MM.1S (cell line): Measurements from ENCODE around the gene MRPS27.

ENCODE experiments used
- DNase-seq: peaks from one replicate; pipeline ENCODE4 v3.0.0-alpha.2; 2015
- H2AFZ ChIP-seq: fragments of 300-600 bp; sonication (generic); 2 replicates; pipeline ENCODE4 v1.6.0; 2016; ENCODE audit warnings: antibody characterized with exemption, low read length
- H3F3A ChIP-seq: fragments of 300-600 bp; sonication (generic); 2 replicates; pipeline ENCODE4 v1.6.1; 2016; ENCODE audit warnings: mild to moderate bottlenecking, antibody characterized with exemption, low read length, moderate library complexity, mixed read lengths; ENCODE audit not compliant: insufficient read depth
- H3K27ac ChIP-seq: fragments of 300-600 bp; sonication (generic); 2 replicates; pipeline ENCODE4 v1.5.1; 2016; ENCODE audit warnings: mild to moderate bottlenecking, low read length
- H3K27me3 ChIP-seq: fragments of 300-600 bp; sonication (generic); replicated peaks from 2 replicates; pipeline ENCODE4 v1.6.0; 2016; ENCODE audit warnings: low read length; ENCODE audit not compliant: insufficient read depth
- H3K36me3 ChIP-seq: fragments of 300-600 bp; sonication (generic); replicated peaks from 2 replicates; pipeline ENCODE4 v1.6.1; 2016; ENCODE audit warnings: mild to moderate bottlenecking, low read length, mixed read lengths; ENCODE audit not compliant: insufficient read depth
- H3K4me1 ChIP-seq: fragments of 300-600 bp; sonication (generic); 2 replicates; pipeline ENCODE4 v1.6.1; 2016; ENCODE audit warnings: low read length, mixed read lengths
- H3K4me2 ChIP-seq: fragments of 300-600 bp; sonication (generic); 2 replicates; pipeline ENCODE4 v1.6.0; 2016; ENCODE audit warnings: low read depth, low read length
- H3K4me3 ChIP-seq: fragments of 300-600 bp; sonication (generic); 2 replicates; pipeline ENCODE4 v1.5.1; 2016; ENCODE audit warnings: low read length, mixed read lengths
- H3K79me2 ChIP-seq: fragments of 300-600 bp; sonication (generic); 2 replicates; pipeline ENCODE4 v1.6.1; 2016; ENCODE audit warnings: mixed run types, low read length, mixed read lengths
- H3K9ac ChIP-seq: fragments of 300-600 bp; sonication (generic); 2 replicates; pipeline ENCODE4 v1.6.1; 2016; ENCODE audit warnings: low read length, mixed read lengths
- H3K9me2 ChIP-seq: fragments of 300-600 bp; sonication (generic); replicated peaks from 2 replicates; pipeline ENCODE4 v1.6.1; 2016; ENCODE audit warnings: mild to moderate bottlenecking, low read length, mixed read lengths; ENCODE audit not compliant: insufficient read depth
- H3K9me3 ChIP-seq: fragments of 300-600 bp; sonication (generic); replicated peaks from 2 replicates; pipeline ENCODE4 v1.6.1; 2016; ENCODE audit warnings: mild to moderate bottlenecking, low read length, mixed read lengths; ENCODE audit not compliant: insufficient read depth
- H4K20me1 ChIP-seq: fragments of 300-600 bp; sonication (generic); 2 replicates; pipeline ENCODE4 v1.6.1; 2016; ENCODE audit warnings: mild to moderate bottlenecking, low read length, moderate library complexity, mixed read lengths; ENCODE audit not compliant: insufficient read depth
- CTCF ChIP-seq: fragments of 300-600 bp; sonication (generic); IDR thresholded peaks from 2 replicates; pipeline ENCODE4 v1.5.1; 2016; ENCODE audit warnings: antibody characterized with exemption, low read length, mixed read lengths
- EZH2 ChIP-seq: fragments of 300-600 bp; sonication (generic); optimal IDR thresholded peaks from 2 replicates; pipeline ENCODE3; 2017; ENCODE audit warnings: low read depth, mild to moderate bottlenecking, antibody characterized with exemption, low read length, mixed read lengths
- EZH2phosphoT487 ChIP-seq: fragments of 300-600 bp; sonication (generic); IDR thresholded peaks from 2 replicates; pipeline ENCODE4 v1.6.1; 2018; ENCODE audit warnings: antibody characterized with exemption, low read length

The MRPS27 gene

GRCh38 chr5:72313141-72313540 is 6.9 kb downstream of the MRPS27 start:
- H3F3A ChIP-seq, result peaks cover 6% of the 10 kb centered on the region
- H3K4me2 ChIP-seq, result no peak overlapping the region
- H3K4me1 ChIP-seq, result peaks cover 16% of the 10 kb centered on the region; the same call in 1 of the 2 replicates
- H3K79me2 ChIP-seq, result peaks cover 51% of the 10 kb centered on the region
- TF ChIP-seq EZH2 (no peak), CTCF (no peak), EZH2phosphoT487 (no peak)
- no peaks in the 10 kb centered on the region for H4K20me1 ChIP-seq
- no peak for DNase-seq
- H3K4me3 ChIP-seq, result no peak overlapping the region
- no peaks in the 10 kb centered on the region for H3K27me3 ChIP-seq
- no peak overlapping the region for H3K9ac ChIP-seq
- H3K9me2 ChIP-seq, result no peaks in the 10 kb centered on the region
- H3K36me3 ChIP-seq, result peaks cover 5% of the 10 kb centered on the region; the same call in 1 of the 2 replicates
- H3K9me3 ChIP-seq, result no peaks in the 10 kb centered on the region
- no peak overlapping the region for H3K27ac ChIP-seq
- H2AFZ ChIP-seq, result no peak overlapping the region

GRCh38 chr5:72308853-72309191 is 11.2 kb downstream of the MRPS27 start:
- Histone ChIP-seq H3K79me2 (peaks cover 49% of the 10 kb centered on the region), H3K27ac (peak overlapping the region; percentile 86; the same call in 1 of the 2 replicates), H3K4me3 (peak overlapping the region; percentile 9; the same call in 1 of the 2 replicates), H3K9me3 (no peaks in the 10 kb centered on the region), H4K20me1 (no peaks in the 10 kb centered on the region), H3K4me2 (peak overlapping the region; percentile 59), H3K9me2 (no peaks in the 10 kb centered on the region), H3K9ac (peak overlapping the region; percentile 24; the same call in 1 of the 2 replicates), H3K36me3 (peaks cover 5% of the 10 kb centered on the region; the same call in 1 of the 2 replicates), H3F3A (peaks cover 25% of the 10 kb centered on the region), H3K4me1 (peaks cover 28% of the 10 kb centered on the region), H2AFZ (0 out of 2 replicates have a peak overlapping the region, but pooled peaks have one; percentile 2), H3K27me3 (no peaks in the 10 kb centered on the region)
- DNase-seq, result peak; percentile 36
- TF ChIP-seq EZH2phosphoT487 (no peak), EZH2 (no peak), CTCF (no peak)

- Histone ChIP-seq H3K79me2 (peaks cover 50% of the 10 kb centered on the region), H3K27ac (peak overlapping the region; percentile 86), H3F3A (peaks cover 25% of the 10 kb centered on the region), H2AFZ (peak overlapping the region; percentile 65), H3K36me3 (peaks cover 5% of the 10 kb centered on the region; the same call in 1 of the 2 replicates), H3K4me2 (peak overlapping the region; percentile 65), H4K20me1 (no peaks in the 10 kb centered on the region), H3K4me3 (peak overlapping the region; percentile 85), H3K9ac (peak overlapping the region; percentile 81), H3K4me1 (peaks cover 28% of the 10 kb centered on the region), H3K9me2 (no peaks in the 10 kb centered on the region), H3K9me3 (no peaks in the 10 kb centered on the region), H3K27me3 (no peaks in the 10 kb centered on the region)
- DNase-seq, result peak; percentile 97
- peak; percentile 88 for TF ChIP-seq CTCF
- TF ChIP-seq EZH2phosphoT487, result no peak
- no peak for TF ChIP-seq EZH2
Measured at GRCh38 chr5:72307968-72308852, 11.8 kb downstream of the MRPS27 start.
